CD4-positive, alpha-beta T cell treated with Interleukin-12 subunit alpha and Interleukin-12 subunit beta, for 1 hour (primary cell): ENCODE data around the gene GPR39.

ENCODE experiments used
- DNase-seq: peaks from one replicate; pipeline ENCODE4 v3.0.0-alpha.2; 2020

Gene GPR39

GRCh38 chr2:132446444-132446843 is 29.8 kb downstream of the GPR39 start:
- no peak for DNase-seq

GRCh38 chr2:132448331-132448730 is 31.7 kb downstream of the GPR39 start:
- DNase-seq: no peak

- no peak for DNase-seq
Observed at GRCh38 chr2:132448771-132449170, 32.2 kb downstream of the GPR39 start.

GRCh38 chr2:132449868-132450267 is 33.3 kb downstream of the GPR39 start:
- no peak for DNase-seq

GRCh38 chr2:132460781-132461180 is 44.2 kb downstream of the GPR39 start:
- no peak for DNase-seq

- no peak for DNase-seq
Observed at GRCh38 chr2:132462236-132462635, 45.6 kb downstream of the GPR39 start.

GRCh38 chr2:132463719-132464118 is 47.1 kb downstream of the GPR39 start:
- DNase-seq: no peak

GRCh38 chr2:132465917-132466316 is 49.3 kb downstream of the GPR39 start:
- DNase-seq: no peak

- no peak for DNase-seq
Observed at GRCh38 chr2:132466428-132467028, 49.9 kb downstream of the GPR39 start.

- no peak for DNase-seq
Observed at GRCh38 chr2:132468821-132469675, 52.4 kb downstream of the GPR39 start.

- DNase-seq: no peak
Observed at GRCh38 chr2:132470746-132471145, 54.1 kb downstream of the GPR39 start.

- no peak for DNase-seq
Observed at GRCh38 chr2:132473174-132473883, 56.7 kb downstream of the GPR39 start.

GRCh38 chr2:132475615-132476014 is 59.0 kb downstream of the GPR39 start:
- DNase-seq: no peak

- DNase-seq: no peak
Observed at GRCh38 chr2:132477436-132477835, 60.8 kb downstream of the GPR39 start.

GRCh38 chr2:132477962-132478361 is 61.4 kb downstream of the GPR39 start:
- DNase-seq: no peak

- DNase-seq: no peak
Observed at GRCh38 chr2:132478461-132479105, 62.0 kb downstream of the GPR39 start.

- no peak for DNase-seq
Observed at GRCh38 chr2:132479155-132479554, 62.5 kb downstream of the GPR39 start.

- no peak for DNase-seq
Observed at GRCh38 chr2:132482821-132483220, 66.2 kb downstream of the GPR39 start.

- DNase-seq: no peak
Observed at GRCh38 chr2:132484144-132484543, 67.5 kb downstream of the GPR39 start.

GRCh38 chr2:132488491-132488890 is 71.9 kb downstream of the GPR39 start:
- DNase-seq: no peak

GRCh38 chr2:132489150-132489549 is 72.5 kb downstream of the GPR39 start:
- no peak for DNase-seq

- DNase-seq: no peak
Observed at GRCh38 chr2:132495881-132496280, 79.3 kb downstream of the GPR39 start.

- no peak for DNase-seq
Observed at GRCh38 chr2:132496555-132496954, 80.0 kb downstream of the GPR39 start.
